HG03066 (cell line): Measurements from ENCODE around the gene ZNF57.
"Not testable (repeated sequence)": the region's sequence is repeated elsewhere in the genome, so short reads cannot be mapped to it uniquely, and the experiment has no call there.

ENCODE experiments used
- ATAC-seq: cut with Tn5 transposase; IDR thresholded peaks from one replicate; pipeline ENCODE4 v1.9.1; 2021; ENCODE audit warnings: low read depth; ENCODE audit not compliant: unreplicated experiment

The ZNF57 gene

GRCh38 chr19:2950286-2951124 is 49.8 kb downstream of the ZNF57 start:
- peak; percentile 87 for ATAC-seq

GRCh38 chr19:2952953-2953481 is 52.3 kb downstream of the ZNF57 start:
- ATAC-seq, result no peak

GRCh38 chr19:2957160-2957559 is 56.4 kb downstream of the ZNF57 start:
- no peak for ATAC-seq

GRCh38 chr19:2960120-2960519 is 59.4 kb downstream of the ZNF57 start:
- no peak for ATAC-seq

GRCh38 chr19:2962018-2962670 is 61.4 kb downstream of the ZNF57 start:
- no peak for ATAC-seq

- no peak for ATAC-seq
These were observed 62.4 kb downstream of the ZNF57 start for GRCh38 chr19:2963122-2963521.

- ATAC-seq, result not testable (repeated sequence)
These were observed 62.9 kb downstream of the ZNF57 start for GRCh38 chr19:2963631-2964030.

- no peak for ATAC-seq
These were observed 64.1 kb downstream of the ZNF57 start for GRCh38 chr19:2964874-2965273.

GRCh38 chr19:2967972-2968371 is 67.2 kb downstream of the ZNF57 start:
- ATAC-seq, result no peak
